Measurements from ENCODE around the gene RHPN2.
"Not testable (repeated sequence)": the region's sequence is repeated elsewhere in the genome, so short reads cannot be mapped to it uniquely, and the experiment has no call there.

- not testable (repeated sequence) for TF ChIP-seq POLR2A, CTCF (IDR thresholded peaks at IDR 0.05)
Measured at GRCh38 chr19:32997061-32997464, 67.6 kb downstream of the RHPN2 start.

Measured in Peyer's patch (tissue), 4 donors.